WTC11 (cell line): ENCODE results near the gene TMA7B. TPM values are rescaled to one million over a fixed set of nuclear protein-coding genes. Genes with fewer than 3 reads are reported as not detected.

ENCODE experiments used
- AR ChIP-seq: fragments of 250-450 bp; sonication (Bioruptor Pico); IDR thresholded peaks from 2 replicates; pipeline ENCODE4 v1.9.0; 2021; ENCODE audit warnings: mild to moderate bottlenecking
- CREM ChIP-seq: sonication (generic); formaldehyde crosslinking; IDR thresholded peaks from 2 replicates; pipeline ENCODE4 v1.8.1; 2022; ENCODE audit warnings: mild to moderate bottlenecking, missing genetic modification reagents, moderate library complexity
- ELF4 ChIP-seq: sonication (generic); formaldehyde crosslinking; IDR thresholded peaks from 2 replicates; pipeline ENCODE4 v1.8.1; 2022; ENCODE audit warnings: low read depth, mild to moderate bottlenecking, moderate library complexity, missing genetic modification reagents
- FOXP1 ChIP-seq: sonication (generic); formaldehyde crosslinking; IDR thresholded peaks from 2 replicates; pipeline ENCODE4 v1.8.0; 2022; ENCODE audit warnings: missing genetic modification reagents, mild to moderate bottlenecking, moderate library complexity, borderline replicate concordance
- GTF2I ChIP-seq: fragments of 250-450 bp; sonication (Bioruptor Pico); conservative IDR thresholded peaks from 2 replicates; pipeline ENCODE4 v1.4.0; 2021; ENCODE audit warnings: mild to moderate bottlenecking
- IRF1 ChIP-seq: sonication (generic); formaldehyde crosslinking; IDR thresholded peaks from 2 replicates; pipeline ENCODE4 v1.8.0; 2023; ENCODE audit warnings: missing genetic modification reagents
- NR1H2 ChIP-seq: sonication (generic); formaldehyde crosslinking; IDR thresholded peaks from 2 replicates; pipeline ENCODE4 v1.9.0; 2021; ENCODE audit warnings: mild to moderate bottlenecking, moderate library complexity, missing genetic modification reagents
- NR2C2 ChIP-seq: sonication (generic); formaldehyde crosslinking; IDR thresholded peaks from 2 replicates; pipeline ENCODE4 v1.8.0; 2022; ENCODE audit warnings: mild to moderate bottlenecking, missing genetic modification reagents
- OVOL2 ChIP-seq: fragments of 250-450 bp; sonication (Bioruptor Pico); IDR thresholded peaks from 2 replicates; pipeline ENCODE4 v1.9.0; 2021; ENCODE audit warnings: mild to moderate bottlenecking, borderline replicate concordance
- PREB ChIP-seq: sonication (generic); formaldehyde crosslinking; IDR thresholded peaks from 2 replicates; pipeline ENCODE4 v1.8.1; 2022; ENCODE audit warnings: mild to moderate bottlenecking, missing genetic modification reagents, moderate library complexity, borderline replicate concordance
- SMAD3 ChIP-seq: sonication (generic); formaldehyde crosslinking; IDR thresholded peaks from 2 replicates; pipeline ENCODE4 v1.8.0; 2022; ENCODE audit warnings: missing genetic modification reagents, mild to moderate bottlenecking, borderline replicate concordance
- TCF7 ChIP-seq: sonication (generic); formaldehyde crosslinking; IDR thresholded peaks from 2 replicates; pipeline ENCODE4 v1.8.0; 2022; ENCODE audit warnings: mild to moderate bottlenecking, low read depth, missing genetic modification reagents, moderate library complexity
- TEAD1 ChIP-seq: sonication (generic); formaldehyde crosslinking; IDR thresholded peaks from 2 replicates; pipeline ENCODE4 v1.8.0; 2022; ENCODE audit warnings: mild to moderate bottlenecking, missing genetic modification reagents
- ZNF232 ChIP-seq: sonication (generic); formaldehyde crosslinking; IDR thresholded peaks from 2 replicates; pipeline ENCODE4 v1.8.0; 2022; ENCODE audit warnings: mild to moderate bottlenecking, missing genetic modification reagents
- ZNF317 ChIP-seq: sonication (generic); formaldehyde crosslinking; IDR thresholded peaks from 2 replicates; pipeline ENCODE4 v1.8.1; 2023; ENCODE audit warnings: low read depth, mild to moderate bottlenecking, moderate library complexity, missing genetic modification reagents, borderline replicate concordance
- total RNA-seq: library from RNA; stranded (reverse); gene quantifications from 3 replicates; pipeline ENCODE4 v1.2.3, GENCODE V29; 2021
- TF ChIP-seq, protein P1 (sequence below): sonication (generic); formaldehyde crosslinking; IDR thresholded peaks from 2 replicates; pipeline ENCODE4 v1.8.1; 2023; ENCODE audit warnings: mild to moderate bottlenecking, missing genetic modification reagents
- TF ChIP-seq, protein P2 (sequence below): sonication (generic); formaldehyde crosslinking; IDR thresholded peaks from 2 replicates; pipeline ENCODE4 v1.8.0; 2023; ENCODE audit warnings: missing genetic modification reagents, mild to moderate bottlenecking, borderline replicate concordance
- TF ChIP-seq, protein P3 (sequence below): sonication (generic); formaldehyde crosslinking; IDR thresholded peaks from 2 replicates; pipeline ENCODE4 v1.8.0; 2022; ENCODE audit warnings: missing genetic modification reagents
- TF ChIP-seq, protein P4 (sequence below): sonication (generic); formaldehyde crosslinking; IDR thresholded peaks from 2 replicates; pipeline ENCODE4 v1.8.1; 2023; ENCODE audit warnings: mild to moderate bottlenecking, moderate library complexity, missing genetic modification reagents
- TF ChIP-seq, protein P5 (sequence below): sonication (generic); formaldehyde crosslinking; IDR thresholded peaks from 2 replicates; pipeline ENCODE4 v1.8.0; 2022; ENCODE audit warnings: mild to moderate bottlenecking, missing genetic modification reagents

TMA7B gene
- total RNA-seq, 1 experiment from 2014 or later, result not detected

DNA sequence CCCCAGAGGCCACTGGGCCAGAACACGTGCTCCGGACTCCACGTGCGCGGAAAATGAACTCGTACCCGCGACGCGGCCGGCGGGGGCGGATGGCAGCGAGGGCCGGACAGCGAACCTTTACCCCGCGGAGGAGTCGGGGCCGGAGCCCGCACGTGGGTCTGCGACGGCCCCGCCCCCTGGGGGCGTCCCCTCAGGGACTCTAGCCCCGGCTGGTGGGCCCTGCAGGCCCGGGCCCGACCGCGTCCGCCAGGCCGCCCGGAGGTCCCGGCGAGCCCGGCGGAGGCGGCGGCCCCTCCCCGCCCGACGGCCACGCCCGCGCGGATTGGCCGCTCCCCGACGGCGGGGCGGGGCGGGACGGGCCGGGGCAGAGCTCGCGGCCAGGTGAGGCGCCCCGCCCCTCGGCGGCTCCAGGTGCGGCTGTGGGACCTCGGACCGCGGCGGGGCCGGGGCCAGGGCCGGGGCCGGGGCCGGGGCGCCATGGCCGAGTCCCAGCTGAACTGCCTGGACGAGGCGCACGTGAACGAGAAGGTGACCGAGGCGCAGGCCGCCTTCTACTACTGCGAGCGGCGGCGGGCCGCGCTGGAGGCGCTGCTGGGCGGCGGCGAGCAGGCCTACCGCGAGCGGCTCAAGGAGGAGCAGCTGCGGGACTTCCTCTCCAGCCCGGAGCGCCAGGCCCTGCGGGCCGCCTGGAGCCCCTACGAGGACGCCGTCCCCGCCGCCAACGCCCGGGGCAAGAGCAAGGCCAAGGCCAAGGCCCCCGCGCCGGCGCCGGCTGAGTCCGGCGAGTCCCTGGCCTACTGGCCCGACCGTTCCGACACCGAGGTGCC lies 34.6 kb downstream of the TMA7B start, which contains the start of gene FAM83F (continued):
- TF ChIP-seq, protein P1, sequence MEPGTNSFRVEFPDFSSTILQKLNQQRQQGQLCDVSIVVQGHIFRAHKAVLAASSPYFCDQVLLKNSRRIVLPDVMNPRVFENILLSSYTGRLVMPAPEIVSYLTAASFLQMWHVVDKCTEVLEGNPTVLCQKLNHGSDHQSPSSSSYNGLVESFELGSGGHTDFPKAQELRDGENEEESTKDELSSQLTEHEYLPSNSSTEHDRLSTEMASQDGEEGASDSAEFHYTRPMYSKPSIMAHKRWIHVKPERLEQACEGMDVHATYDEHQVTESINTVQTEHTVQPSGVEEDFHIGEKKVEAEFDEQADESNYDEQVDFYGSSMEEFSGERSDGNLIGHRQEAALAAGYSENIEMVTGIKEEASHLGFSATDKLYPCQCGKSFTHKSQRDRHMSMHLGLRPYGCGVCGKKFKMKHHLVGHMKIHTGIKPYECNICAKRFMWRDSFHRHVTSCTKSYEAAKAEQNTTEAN (CRISPR knock-in tag), result no peak; the same call in 1 of the 2 replicates
- TF ChIP-seq ELF4 (CRISPR knock-in tag), result peak; percentile 83; the same call in 1 of the 2 replicates
- peak; percentile 85; the same call in 1 of the 2 replicates for TF ChIP-seq ZNF232
- peak; percentile 31; the same call in 1 of the 2 replicates for TF ChIP-seq CREM (CRISPR knock-in tag)
- TF ChIP-seq, protein P2, sequence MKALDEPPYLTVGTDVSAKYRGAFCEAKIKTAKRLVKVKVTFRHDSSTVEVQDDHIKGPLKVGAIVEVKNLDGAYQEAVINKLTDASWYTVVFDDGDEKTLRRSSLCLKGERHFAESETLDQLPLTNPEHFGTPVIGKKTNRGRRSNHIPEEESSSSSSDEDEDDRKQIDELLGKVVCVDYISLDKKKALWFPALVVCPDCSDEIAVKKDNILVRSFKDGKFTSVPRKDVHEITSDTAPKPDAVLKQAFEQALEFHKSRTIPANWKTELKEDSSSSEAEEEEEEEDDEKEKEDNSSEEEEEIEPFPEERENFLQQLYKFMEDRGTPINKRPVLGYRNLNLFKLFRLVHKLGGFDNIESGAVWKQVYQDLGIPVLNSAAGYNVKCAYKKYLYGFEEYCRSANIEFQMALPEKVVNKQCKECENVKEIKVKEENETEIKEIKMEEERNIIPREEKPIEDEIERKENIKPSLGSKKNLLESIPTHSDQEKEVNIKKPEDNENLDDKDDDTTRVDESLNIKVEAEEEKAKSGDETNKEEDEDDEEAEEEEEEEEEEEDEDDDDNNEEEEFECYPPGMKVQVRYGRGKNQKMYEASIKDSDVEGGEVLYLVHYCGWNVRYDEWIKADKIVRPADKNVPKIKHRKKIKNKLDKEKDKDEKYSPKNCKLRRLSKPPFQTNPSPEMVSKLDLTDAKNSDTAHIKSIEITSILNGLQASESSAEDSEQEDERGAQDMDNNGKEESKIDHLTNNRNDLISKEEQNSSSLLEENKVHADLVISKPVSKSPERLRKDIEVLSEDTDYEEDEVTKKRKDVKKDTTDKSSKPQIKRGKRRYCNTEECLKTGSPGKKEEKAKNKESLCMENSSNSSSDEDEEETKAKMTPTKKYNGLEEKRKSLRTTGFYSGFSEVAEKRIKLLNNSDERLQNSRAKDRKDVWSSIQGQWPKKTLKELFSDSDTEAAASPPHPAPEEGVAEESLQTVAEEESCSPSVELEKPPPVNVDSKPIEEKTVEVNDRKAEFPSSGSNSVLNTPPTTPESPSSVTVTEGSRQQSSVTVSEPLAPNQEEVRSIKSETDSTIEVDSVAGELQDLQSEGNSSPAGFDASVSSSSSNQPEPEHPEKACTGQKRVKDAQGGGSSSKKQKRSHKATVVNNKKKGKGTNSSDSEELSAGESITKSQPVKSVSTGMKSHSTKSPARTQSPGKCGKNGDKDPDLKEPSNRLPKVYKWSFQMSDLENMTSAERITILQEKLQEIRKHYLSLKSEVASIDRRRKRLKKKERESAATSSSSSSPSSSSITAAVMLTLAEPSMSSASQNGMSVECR, result 0 out of 2 replicates have a peak, but pooled peaks have one; percentile 46
- TF ChIP-seq NR1H2 (CRISPR knock-in tag), result no peak
- peak; percentile 86; the same call in 1 of the 2 replicates for TF ChIP-seq TCF7 (CRISPR knock-in tag)
- TF ChIP-seq PREB, result no peak
- TF ChIP-seq, protein P3, sequence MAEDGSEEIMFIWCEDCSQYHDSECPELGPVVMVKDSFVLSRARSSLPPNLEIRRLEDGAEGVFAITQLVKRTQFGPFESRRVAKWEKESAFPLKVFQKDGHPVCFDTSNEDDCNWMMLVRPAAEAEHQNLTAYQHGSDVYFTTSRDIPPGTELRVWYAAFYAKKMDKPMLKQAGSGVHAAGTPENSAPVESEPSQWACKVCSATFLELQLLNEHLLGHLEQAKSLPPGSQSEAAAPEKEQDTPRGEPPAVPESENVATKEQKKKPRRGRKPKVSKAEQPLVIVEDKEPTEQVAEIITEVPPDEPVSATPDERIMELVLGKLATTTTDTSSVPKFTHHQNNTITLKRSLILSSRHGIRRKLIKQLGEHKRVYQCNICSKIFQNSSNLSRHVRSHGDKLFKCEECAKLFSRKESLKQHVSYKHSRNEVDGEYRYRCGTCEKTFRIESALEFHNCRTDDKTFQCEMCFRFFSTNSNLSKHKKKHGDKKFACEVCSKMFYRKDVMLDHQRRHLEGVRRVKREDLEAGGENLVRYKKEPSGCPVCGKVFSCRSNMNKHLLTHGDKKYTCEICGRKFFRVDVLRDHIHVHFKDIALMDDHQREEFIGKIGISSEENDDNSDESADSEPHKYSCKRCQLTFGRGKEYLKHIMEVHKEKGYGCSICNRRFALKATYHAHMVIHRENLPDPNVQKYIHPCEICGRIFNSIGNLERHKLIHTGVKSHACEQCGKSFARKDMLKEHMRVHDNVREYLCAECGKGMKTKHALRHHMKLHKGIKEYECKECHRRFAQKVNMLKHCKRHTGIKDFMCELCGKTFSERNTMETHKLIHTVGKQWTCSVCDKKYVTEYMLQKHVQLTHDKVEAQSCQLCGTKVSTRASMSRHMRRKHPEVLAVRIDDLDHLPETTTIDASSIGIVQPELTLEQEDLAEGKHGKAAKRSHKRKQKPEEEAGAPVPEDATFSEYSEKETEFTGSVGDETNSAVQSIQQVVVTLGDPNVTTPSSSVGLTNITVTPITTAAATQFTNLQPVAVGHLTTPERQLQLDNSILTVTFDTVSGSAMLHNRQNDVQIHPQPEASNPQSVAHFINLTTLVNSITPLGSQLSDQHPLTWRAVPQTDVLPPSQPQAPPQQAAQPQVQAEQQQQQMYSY, result peak; percentile 60; the same call in 1 of the 2 replicates
- TF ChIP-seq FOXP1 (CRISPR knock-in tag), result peak; percentile 82
- TF ChIP-seq, protein P4, sequence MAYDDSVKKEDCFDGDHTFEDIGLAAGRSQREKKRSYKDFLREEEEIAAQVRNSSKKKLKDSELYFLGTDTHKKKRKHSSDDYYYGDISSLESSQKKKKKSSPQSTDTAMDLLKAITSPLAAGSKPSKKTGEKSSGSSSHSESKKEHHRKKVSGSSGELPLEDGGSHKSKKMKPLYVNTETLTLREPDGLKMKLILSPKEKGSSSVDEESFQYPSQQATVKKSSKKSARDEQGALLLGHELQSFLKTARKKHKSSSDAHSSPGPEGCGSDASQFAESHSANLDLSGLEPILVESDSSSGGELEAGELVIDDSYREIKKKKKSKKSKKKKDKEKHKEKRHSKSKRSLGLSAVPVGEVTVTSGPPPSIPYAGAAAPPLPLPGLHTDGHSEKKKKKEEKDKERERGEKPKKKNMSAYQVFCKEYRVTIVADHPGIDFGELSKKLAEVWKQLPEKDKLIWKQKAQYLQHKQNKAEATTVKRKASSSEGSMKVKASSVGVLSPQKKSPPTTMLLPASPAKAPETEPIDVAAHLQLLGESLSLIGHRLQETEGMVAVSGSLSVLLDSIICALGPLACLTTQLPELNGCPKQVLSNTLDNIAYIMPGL (CRISPR knock-in tag), result no peak; the same call in 1 of the 2 replicates
- TF ChIP-seq IRF1, result peak; percentile 94
- TF ChIP-seq TEAD1 (CRISPR knock-in tag), result peak; percentile 78; the same call in 1 of the 2 replicates
- TF ChIP-seq, protein P5, sequence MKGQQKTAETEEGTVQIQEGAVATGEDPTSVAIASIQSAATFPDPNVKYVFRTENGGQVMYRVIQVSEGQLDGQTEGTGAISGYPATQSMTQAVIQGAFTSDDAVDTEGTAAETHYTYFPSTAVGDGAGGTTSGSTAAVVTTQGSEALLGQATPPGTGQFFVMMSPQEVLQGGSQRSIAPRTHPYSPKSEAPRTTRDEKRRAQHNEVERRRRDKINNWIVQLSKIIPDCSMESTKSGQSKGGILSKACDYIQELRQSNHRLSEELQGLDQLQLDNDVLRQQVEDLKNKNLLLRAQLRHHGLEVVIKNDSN (CRISPR knock-in tag), result peak; percentile 84
- peak; percentile 27; the same call in 1 of the 2 replicates for TF ChIP-seq SMAD3 (CRISPR knock-in tag)
- TF ChIP-seq AR (CRISPR knock-in tag), result no peak
- peak; percentile 55 for TF ChIP-seq NR2C2 (CRISPR knock-in tag)
- TF ChIP-seq GTF2I (CRISPR knock-in tag), result no peak
- 0 out of 2 replicates have a peak, but pooled peaks have one; percentile 38 for TF ChIP-seq ZNF317 (CRISPR knock-in tag)
- no peak for TF ChIP-seq OVOL2 (CRISPR knock-in tag)
